HG03066 (cell line): ENCODE data around the gene TYR.
"Not testable (repeated sequence)": the region's sequence is repeated elsewhere in the genome, so short reads cannot be mapped to it uniquely, and the experiment has no call there.

Experiments used
- ATAC-seq: cut with Tn5 transposase; IDR thresholded peaks from one replicate; pipeline ENCODE4 v1.9.1; 2021; ENCODE audit warnings: low read depth; ENCODE audit not compliant: unreplicated experiment

TYR gene

DNA sequence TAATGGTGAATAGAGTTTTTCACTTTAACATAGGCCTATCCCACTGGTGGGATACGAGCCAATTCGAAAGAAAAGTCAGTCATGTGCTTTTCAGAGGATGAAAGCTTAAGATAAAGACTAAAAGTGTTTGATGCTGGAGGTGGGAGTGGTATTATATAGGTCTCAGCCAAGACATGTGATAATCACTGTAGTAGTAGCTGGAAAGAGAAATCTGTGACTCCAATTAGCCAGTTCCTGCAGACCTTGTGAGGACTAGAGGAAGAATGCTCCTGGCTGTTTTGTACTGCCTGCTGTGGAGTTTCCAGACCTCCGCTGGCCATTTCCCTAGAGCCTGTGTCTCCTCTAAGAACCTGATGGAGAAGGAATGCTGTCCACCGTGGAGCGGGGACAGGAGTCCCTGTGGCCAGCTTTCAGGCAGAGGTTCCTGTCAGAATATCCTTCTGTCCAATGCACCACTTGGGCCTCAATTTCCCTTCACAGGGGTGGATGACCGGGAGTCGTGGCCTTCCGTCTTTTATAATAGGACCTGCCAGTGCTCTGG lies at the start of gene TYR:
Gene TYR (plus strand): TSS at position 185 of the 541 bp plus-strand sequence. CDS start 79 bp downstream, at position 264.
- ATAC-seq = no peak

DNA sequence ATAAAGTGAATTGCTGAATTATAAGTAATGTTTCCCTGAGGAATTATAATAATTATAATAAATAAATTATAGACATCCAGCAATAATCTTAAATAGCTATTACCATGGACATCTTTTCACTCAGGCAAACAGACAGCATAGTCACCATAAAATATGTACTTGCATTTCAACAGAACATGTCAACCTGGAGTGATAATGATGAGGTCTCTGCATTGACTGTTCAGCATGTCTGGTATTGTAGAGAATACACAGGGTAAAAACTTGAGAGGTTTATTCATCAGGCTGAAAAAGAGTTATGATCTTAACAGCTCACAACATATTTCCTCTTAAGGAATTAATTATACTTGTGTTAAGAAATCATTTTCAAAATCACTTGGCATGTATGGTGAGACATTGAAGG lies 41.1 kb upstream of the TYR start:
- ATAC-seq = no peak

DNA sequence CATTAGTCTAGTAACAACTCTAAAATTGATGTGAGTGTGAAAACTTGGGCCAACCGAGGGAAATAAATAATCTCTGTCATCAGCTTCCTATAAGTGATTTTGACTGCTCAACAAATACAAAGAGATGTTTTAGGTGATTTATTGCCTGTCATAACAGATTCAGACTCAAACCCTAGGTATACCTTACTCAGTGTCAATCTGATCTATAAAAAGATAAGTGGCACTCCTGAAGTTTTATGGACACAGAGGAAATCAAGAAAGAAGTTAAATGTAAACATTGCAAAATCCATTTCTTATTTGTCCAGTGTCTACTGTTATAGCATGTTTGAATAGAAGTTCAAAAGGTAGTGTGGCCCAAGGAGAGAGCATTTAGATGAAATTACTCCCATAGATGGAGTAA lies 30.4 kb upstream of the TYR start:
- ATAC-seq = no peak

DNA sequence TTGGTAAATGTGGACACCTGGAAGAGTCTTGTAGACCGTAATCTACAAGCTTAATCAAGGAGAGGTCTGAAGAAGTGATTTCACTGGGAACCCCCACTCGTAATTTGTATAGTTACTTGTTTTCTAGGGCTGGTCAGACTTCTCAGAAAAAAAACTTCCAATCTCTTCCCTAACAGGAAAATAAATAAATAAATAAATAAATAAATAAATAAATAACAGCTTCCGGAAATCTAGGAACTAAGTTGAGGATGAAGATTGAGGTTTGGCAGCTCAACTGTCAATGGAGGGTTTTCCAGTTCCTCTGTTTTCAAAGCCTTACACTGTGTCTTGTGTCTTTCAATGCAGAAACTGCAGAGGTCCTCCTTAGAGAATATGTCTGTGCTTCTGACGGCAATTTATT lies 17.7 kb upstream of the TYR start:
- ATAC-seq = no peak

DNA sequence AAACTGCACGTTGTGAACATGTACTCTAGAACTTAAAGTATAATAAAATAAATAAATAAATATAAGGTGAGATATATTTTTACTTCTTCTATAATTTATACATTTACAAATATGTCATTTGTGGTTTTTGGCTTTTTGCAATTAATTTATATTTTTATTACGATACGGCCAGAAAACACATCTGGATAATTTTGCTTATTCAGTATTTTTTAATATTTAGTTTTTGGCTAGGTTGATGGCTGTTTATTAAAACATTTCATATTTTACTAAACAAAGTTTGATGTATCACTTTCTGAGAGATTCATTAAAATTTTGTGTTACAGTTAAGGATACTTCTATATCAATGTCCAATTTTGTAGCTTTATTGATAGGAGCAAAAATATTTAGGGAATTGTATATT lies 15.7 kb upstream of the TYR start:
- no peak for ATAC-seq

DNA sequence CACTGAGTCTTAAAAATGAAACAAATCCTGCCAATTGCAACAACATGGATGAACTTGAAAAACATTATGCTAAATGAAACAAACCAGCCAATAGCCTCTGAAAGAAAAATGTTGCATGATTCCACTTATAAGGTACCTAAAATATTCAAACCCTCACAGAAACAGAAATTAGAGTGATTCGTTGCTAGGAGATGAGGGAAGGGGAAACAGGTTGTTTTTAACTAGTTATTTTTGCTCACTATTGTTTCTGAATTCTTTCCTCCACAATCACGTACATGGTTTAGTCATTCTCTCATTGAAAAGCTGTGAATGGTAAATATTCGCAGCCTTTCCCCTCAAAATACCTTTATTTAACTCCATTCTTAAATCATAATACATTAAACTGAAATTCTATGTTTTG lies 14.0 kb upstream of the TYR start:
- no peak for ATAC-seq

DNA sequence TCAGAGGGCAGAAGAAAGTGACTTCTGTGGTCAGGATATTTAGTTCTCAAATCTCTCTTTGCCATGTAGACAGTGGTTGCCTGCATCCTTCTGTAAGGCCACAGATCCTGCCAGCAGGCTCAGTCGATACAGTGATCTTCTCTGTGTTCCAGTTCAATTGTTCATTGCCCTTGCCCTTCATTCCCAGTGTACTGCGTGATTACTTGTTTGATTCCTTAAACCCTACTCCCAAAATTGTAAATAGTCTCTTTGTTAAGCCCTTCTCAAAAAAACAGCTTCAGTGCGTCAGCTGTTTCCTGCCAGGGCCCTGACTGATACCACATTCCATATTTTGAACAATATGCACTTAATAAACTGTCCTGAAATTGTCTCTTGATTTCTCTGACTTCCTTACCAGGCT lies 9.3 kb upstream of the TYR start:
- ATAC-seq = no peak

DNA sequence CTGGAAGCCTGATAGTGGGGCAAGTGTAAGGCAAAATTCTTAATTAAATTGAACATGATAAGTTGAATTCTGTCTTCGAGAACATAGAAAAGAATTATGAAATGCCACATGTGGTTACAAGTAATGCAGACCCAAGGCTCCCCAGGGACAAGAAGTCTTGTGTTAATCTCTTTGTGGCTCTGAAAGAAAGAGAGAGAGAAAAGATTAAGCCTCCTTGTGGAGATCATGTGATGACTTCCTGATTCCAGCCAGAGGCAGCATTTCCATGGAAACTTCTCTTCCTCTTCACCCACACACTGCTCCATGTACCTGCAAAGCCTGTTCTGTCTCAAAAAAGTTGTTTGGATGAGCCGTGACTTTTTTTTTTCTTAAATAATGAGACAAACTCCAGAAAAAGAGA lies 1.9 kb upstream of the TYR start:
- ATAC-seq = no peak

DNA sequence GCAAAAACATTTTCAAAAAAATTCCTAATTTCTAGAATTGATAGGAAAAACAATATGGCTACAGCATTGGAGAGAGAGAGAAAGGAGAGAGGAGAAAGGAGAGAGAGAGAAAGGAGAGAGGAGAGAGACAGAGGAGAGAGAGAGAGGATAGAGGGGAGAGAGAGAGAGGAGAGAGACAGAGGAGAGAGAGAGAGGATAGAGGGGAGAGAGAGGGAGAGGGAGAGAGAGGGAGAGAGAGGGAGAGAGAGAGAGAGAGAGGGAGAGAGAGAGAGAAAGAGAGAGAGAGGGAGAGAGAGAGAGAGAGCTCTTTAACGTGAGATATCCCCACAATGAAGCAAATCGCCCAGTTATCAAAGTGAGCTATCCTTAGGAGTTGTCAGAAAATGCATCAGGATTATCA lies 737 bp upstream of the TYR start:
- ATAC-seq = no peak

DNA sequence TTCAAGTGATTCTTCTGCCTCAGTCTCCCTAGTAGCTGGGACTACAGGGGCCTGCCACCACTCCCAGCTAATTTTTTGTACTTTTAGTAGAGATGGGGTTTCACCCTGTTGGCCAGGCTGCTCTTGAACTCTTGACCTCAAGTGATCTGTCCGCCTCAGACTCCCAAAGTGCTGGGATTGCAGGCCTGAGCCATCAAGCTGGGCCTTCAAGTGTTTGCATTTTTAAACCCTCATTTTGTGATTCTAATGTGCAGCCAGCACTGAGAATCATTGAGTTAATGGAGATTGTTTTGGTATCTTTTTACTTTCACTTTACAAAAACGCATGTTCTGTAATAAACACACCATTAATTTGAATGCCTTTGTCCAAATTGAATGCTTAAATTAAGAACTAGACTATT lies 3.4 kb downstream of the TYR start:
- ATAC-seq = no peak

DNA sequence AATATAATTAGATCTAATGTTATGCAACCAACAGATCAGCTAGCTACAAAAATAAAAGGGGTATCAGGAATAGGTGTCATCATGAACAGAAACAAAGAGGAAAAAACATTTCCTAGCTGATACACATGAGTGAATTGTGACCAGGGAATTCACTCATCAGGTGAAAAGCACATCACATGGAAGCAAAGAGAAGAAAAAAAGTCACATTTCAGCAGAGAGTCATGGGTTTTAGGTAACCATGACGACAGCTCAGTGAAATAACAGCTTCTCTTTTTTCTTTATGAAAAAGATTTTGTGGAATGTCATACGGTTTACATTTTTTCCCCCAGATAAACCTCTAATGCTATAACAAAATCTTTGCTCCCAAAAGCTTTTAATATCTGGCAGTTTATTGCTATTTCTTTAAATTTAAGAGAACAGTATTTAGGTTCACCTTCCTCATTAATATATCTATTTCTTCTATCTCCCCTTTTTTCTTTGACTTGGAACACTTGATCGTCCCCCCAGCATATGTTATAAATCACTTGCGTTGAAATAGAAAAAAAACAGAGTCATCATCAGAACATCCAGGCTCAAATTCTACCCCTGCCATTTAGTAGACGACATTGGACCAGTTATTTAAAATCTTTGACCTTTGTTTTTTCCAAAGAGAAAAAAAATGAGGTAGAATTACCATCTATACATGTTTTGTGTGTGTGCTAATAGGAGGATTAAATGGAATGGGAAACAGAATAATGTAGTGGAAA lies 5.3 kb downstream of the TYR start:
- no peak for ATAC-seq

DNA sequence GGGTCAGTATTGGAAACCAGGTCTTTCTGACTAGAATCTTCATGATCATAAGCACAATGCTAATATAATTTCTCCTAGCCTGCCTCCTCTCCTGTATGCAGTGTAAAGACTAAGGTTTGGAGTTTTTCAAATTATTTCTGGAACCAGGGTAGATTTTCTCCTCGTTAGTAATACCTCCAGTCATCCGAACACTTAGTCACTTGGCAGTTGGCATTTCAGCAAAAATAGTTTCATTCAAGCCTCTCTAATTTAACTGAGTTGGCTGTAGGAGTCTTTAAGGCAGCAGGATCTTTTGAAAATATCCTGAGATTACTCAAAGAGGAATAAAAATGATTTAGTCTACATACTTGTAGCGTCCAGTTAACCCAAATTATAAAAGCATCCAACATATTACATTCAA lies 6.3 kb downstream of the TYR start:
- ATAC-seq = no peak

DNA sequence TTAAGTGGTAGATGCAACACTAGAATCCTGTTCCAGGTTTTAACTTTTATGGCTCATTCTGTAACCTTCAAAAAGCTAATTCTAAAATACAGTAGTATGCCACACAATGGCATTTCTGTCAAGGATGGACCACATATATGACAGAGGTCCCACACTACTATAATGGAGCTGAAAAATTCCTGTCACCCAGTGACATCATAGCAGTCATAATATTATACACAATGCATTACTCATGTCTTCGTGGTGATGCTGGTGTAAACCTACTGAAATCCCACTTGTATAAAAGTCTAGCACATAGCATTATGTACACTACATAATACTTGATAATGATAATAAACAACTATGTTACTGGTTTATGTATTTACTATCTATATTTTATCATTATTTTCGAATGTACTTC lies 12.1 kb downstream of the TYR start:
- ATAC-seq = no peak

DNA sequence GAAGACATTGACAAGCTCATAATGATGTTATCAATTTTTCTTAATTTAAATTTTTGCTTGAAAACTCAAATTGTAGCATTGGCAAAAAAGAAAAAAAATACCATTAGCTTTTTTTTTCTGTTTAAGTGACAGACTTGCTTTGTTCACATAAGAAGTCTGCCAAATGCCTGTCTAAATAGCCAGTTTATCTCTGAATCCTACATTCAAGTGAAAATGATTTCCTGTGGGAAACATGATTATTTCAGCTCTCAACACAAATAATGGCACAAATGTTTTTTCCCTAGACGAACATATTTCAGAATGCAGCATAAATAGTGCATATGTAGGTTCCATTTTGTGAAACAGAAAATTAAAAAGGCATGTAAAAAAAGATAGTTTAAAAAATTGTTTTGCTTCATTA lies 23.5 kb downstream of the TYR start:
- ATAC-seq = no peak

DNA sequence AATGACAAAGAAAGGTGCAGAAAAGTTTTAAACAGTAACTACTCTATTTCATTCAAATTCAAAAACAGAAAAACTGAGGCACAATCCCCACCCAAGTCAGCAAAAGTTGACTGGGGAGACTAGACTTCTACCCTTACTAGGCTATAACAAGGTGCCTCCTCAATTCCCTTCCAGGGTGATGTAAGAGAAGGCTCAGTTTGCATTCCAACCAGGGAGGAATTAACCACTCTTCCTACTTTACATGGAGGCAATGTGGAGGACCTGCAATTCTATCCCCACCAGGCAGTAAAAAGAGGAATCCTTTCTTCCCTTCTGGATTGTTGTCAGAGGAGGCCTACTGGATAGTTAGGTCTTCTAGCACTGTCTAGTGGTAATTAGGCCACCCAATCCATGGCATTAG lies 26.1 kb downstream of the TYR start:
- no peak for ATAC-seq

DNA sequence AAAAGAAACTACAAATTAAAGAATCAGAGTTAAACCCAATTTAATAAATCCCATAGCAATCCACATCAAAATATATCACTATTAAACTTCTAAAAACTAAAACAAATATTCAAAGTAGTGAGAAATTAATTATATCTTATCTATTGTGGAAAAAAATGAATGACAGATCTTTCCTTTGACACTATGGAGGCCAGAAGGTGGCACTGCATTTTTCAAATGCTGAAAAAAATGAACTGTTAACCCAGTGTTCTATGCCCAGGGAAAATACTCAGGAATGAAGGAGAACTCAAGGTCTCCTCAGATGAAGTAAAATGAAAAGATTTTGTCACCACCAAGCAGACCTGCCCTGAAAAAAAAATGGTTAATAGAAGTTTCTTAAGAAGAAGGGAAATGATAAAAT lies 27.7 kb downstream of the TYR start:
- no peak for ATAC-seq

DNA sequence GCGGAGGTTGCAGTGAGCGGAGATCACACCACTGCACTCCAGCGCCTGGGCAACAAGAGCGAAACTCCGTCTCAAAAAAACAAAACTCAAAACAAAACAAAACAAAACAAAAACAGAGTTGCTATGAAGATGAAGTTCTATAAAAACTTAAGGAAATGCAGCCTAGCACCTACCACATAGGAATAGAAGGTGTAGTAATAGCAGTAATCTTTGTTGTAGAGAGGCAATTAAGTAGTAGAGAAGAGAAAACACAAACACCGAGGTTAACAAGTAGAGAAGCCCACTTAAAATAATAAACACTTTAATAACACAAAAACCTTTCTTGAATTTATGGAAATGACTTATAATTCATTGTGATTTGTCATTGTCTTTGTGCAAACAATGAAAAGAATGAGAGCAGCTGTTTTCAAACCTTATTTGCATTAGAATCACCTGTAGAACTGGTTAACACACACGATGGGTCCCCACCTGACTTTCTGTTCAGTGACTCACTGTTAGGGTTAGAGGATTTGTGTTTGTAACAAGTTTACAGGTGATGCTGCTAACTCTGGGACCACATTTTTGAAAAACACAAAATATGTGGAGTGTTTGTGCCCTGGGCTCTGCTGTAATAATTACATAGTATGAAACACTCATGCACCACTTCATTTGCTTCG lies 43.1 kb downstream of the TYR start:
- ATAC-seq = no peak

DNA sequence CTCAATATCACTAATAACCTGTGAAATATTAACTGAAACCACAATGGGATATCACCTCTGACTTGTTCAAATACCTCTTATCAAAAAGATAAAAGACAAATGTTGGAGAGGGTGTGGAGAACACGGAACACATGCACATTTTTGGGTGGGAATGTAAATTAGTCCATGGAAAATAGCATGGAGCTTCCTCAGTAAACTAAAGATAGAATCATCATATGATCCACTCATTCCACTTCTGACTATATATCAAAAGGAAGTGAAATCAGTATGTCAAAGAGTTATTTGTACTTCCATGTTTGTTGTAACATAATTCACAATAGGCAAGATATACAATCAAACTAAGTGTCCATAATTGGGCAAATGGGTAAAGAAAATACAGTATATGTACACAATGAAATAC lies 57.4 kb downstream of the TYR start:
- no peak for ATAC-seq

DNA sequence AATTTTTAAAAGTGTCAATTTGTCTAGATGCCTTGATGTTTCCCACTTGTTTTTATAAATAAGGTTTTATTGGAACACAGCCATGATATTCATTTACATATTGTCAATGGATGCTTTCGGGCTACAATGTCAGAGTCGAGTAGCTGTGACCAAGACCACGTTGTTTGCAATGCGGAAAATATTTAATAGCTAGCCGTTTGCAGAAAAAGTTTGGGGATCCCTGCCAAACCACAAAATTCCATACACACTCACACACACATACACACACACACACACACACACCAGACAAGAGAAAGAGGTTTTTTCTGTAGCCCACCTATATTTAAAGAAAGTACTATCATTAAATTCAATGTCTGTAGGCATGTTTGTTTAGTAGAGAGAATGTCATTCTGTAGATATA lies 58.3 kb downstream of the TYR start:
- no peak for ATAC-seq

DNA sequence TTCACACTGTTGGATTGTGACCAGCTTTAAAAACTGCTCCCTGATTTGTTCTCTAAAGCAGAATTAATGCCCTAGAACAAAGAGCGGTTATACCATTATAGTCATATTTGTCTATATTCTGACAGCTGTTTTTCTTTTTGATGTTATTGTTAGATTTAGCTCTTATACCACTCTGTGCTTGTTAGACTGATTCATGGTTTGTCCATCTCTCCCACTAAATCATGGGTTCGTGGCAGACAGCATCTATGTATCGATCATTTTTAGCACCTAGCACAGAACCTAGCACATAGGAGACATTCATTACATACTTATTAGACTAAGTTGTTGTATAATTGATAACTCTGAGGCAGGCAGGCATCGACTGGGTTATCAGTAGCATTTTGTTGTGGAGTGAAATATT lies 69.3 kb downstream of the TYR start:
- not testable (repeated sequence) for ATAC-seq

DNA sequence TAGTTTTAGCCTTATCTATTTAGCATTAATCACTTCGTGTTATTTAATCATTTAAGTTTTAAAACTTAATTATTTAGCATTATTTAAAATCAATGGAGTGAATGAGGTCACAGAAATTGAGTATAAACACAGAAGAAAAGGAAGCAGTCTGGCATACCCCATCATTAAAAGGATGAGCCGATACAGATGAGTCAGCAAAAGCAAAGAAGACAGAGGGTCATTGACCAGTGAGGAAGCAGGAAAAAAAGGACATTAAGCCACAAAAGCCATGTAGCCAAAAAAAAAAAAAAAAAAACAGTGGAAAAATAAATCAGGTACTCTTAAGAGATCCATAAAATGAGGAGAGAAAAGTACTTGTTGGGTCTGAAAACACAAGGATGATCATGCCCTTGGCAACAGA lies 71.5 kb downstream of the TYR start:
- no peak for ATAC-seq

DNA sequence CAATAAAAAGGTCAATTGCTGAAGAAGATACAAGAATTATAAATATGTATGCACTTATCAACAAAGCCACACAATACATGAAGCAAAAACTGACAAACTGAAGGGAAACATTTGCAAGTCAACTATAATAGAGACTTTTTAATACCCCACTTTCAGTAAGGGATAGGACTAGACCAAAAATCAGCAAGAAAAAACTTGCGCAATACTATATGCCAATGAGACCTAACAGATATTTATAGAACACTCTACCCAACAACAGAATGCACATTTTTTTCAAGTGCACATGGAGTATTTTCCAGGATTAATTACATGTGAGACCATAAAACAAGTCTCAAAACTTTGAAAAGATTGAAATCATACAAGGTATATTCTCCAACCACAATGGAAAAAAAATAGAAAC lies 83.8 kb downstream of the TYR start:
- not testable (repeated sequence) for ATAC-seq
